GM12878 (cell line): Measurements from ENCODE around the gene TMEM131L. TPM values are rescaled to one million over a fixed set of nuclear protein-coding genes. Genes with fewer than 3 reads are reported as not detected.

Source experiments
- BCL11A ChIP-seq: IDR thresholded peaks from 2 replicates; pipeline ENCODE4 v1.6.1; 2011; ENCODE audit warnings: low read depth, low read length
- BMI1 ChIP-seq: fragments of 450-650 bp; IDR thresholded peaks from 2 replicates; pipeline ENCODE4 v1.6.1; 2016; ENCODE audit warnings: mild to moderate bottlenecking, moderate library complexity, borderline replicate concordance
- ETV6 ChIP-seq, 2 experiments: fragments of 450-650 bp in 1 of 2; IDR thresholded peaks in 1 of 2; conservative IDR thresholded peaks in 1 of 2; 2 replicates each; pipeline ENCODE4 v1.6.1; 2014; ENCODE audit warnings: antibody characterized with exemption in 1 of 2, borderline replicate concordance in 1 of 2, low read depth in 1 of 2, mild to moderate bottlenecking in 1 of 2, moderate library complexity in 1 of 2
- GABPA ChIP-seq: IDR thresholded peaks from 2 replicates; pipeline ENCODE4 v1.6.1; 2014; ENCODE audit warnings: antibody characterized with exemption, low read depth, mild to moderate bottlenecking, inconsistent platforms
- JUND ChIP-seq: IDR thresholded peaks from 2 replicates; pipeline ENCODE4 v1.6.1; 2012; ENCODE audit warnings: low read depth, mild to moderate bottlenecking, low read length, improper control_type of control experiment, moderate library complexity
- KDM1A ChIP-seq: fragments of 200-600 bp; sonication (generic); IDR thresholded peaks from 2 replicates; pipeline ENCODE4 v1.6.1; 2016; ENCODE audit warnings: borderline replicate concordance
- KLF5 ChIP-seq: fragments of 450-650 bp; IDR thresholded peaks from 2 replicates; pipeline ENCODE4 v1.6.1; 2014; ENCODE audit warnings: mild to moderate bottlenecking; ENCODE audit not compliant: partially characterized antibody
- RAD51 ChIP-seq: fragments of 450-650 bp; IDR thresholded peaks from 2 replicates; pipeline ENCODE4 v1.6.1; 2016; ENCODE audit warnings: moderate library complexity, mild to moderate bottlenecking, inconsistent platforms
- SREBF2 ChIP-seq: IDR thresholded peaks from 2 replicates; pipeline ENCODE4 v1.6.1; 2012; ENCODE audit warnings: mild to moderate bottlenecking, low read length
- STAT3 ChIP-seq: IDR thresholded peaks from 2 replicates; pipeline ENCODE4 v1.6.1; 2011; ENCODE audit warnings: low read depth, low read length, improper control_type of control experiment
- SUPT20H ChIP-seq: IDR thresholded peaks from 2 replicates; pipeline ENCODE4 v1.6.1; 2011; ENCODE audit warnings: low read depth, mild to moderate bottlenecking, low read length, moderate library complexity, borderline replicate concordance; ENCODE audit not compliant: control insufficient read depth
- polyA plus RNA-seq, 11 experiments: library from polyadenylated mRNA; depleted of rRNA in 4 of 11; unstranded in 6 of 11; stranded (reverse) in 5 of 11; fragments of >200 nt; fragmentation: Nextera tagmentation in 4 of 11; fragmentation: Illumina TruSeq in 1 of 11; extraction: Ambion mirVana in 4 of 11; extraction: Trizol in 1 of 11; gene quantifications; 1 replicate in 1 of 11; 2 replicates in 10 of 11; pipeline versions ENCODE4 v1.2.1 to v1.2.3, GENCODE V29; 2011 to 2016; ENCODE audit warnings: inconsistent platforms in 2 of 11, missing spikeins in 2 of 11, low read depth in 1 of 11
- total RNA-seq, 4 experiments: library from RNA; depleted of rRNA in 3 of 4; stranded (reverse); fragments of >200 nt in 3 of 4; fragmentation: Illumina TruSeq in 1 of 4; extraction: Trizol in 1 of 4; gene quantifications; 2 replicates each; pipeline versions ENCODE4 v1.2.1 to v1.2.3, GENCODE V29; 2013 to 2021
- TF ChIP-seq, protein P1 (sequence below): IDR thresholded peaks from 2 replicates; pipeline ENCODE4 v1.6.1; 2011; ENCODE audit warnings: mild to moderate bottlenecking, low read depth, low read length, moderate library complexity; ENCODE audit not compliant: insufficient replicate concordance
- TF ChIP-seq, protein P2 (sequence below): fragments of 450-650 bp; formaldehyde crosslinking; IDR thresholded peaks from 2 replicates; pipeline ENCODE4 v1.4.0; 2022; ENCODE audit warnings: mild to moderate bottlenecking, moderate library complexity
- TF ChIP-seq, protein P3 (sequence below): fragments of 450-650 bp; IDR thresholded peaks from 2 replicates; pipeline ENCODE4 v1.6.1; 2017; ENCODE audit warnings: borderline replicate concordance
- TF ChIP-seq, protein P4 (sequence below): IDR thresholded peaks from 2 replicates; pipeline ENCODE4 v1.6.1; 2012; ENCODE audit warnings: low read depth, low read length, improper control_type of control experiment
- TF ChIP-seq, protein P5 (sequence below): fragments of 450-650 bp; formaldehyde crosslinking; IDR thresholded peaks from 2 replicates; pipeline ENCODE4 v1.5.0; 2022; ENCODE audit warnings: mild to moderate bottlenecking, missing genetic modification characterization

The TMEM131L gene
- total and polyA plus RNA-seq, 10 of the 15 experiments (the other 5 are each of a cell fraction or from before 2014, with no cell fraction given), result 8.5 to 101 (median 74.4) TPM

DNA sequence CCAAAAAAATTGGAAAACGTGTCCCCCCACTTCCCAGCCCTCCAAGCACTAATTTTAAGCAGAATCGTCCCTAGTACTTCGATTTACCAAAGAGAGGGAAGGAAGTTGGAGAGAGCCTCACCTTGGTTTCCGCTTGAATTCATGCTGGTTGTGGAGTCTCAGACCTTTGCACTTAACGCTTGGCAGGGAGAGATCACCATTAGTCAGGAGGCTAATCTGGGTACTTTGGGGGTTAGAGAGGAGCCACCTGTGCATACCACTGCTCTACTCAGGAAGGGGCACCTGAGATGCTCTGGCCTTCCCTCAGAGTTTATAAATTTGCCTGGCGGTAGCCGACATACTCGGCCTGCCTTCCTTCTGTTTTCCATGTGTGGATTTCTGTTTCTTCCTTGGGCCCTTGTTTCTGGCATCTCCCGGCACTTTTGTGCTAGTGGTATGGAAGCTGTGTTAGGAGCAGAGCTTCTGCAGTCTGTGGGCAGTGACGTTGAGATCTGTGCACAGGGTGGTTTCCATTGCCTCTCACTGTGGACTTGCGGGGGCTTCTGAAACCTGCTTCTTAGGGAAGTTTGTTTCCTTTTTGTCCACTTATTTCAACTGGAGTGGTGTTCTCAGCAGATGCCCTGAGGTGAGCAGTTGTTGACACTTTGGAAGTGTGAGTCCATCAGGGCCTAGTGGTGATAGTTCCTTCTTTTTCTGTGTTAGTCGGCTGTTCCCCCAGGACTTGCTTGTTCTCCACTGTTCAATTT, 104.2 kb downstream of the TMEM131L start (continued):
- TF ChIP-seq BCL11A (0 out of 2 replicates have a peak, but pooled peaks have one; percentile 55), ETV6 (conservative IDR thresholded peaks at IDR 0.05 in 1 of 2, IDR thresholded peaks at IDR 0.05 in 1 of 2; ENCODE audit: borderline replicate concordance in 1 of 2, low read depth in 1 of 2) (peak in 1 of 2 experiments; percentile 59; a peak in 1 of 4 replicates), RAD51 (no peak), BMI1 (0 out of 2 replicates have a peak, but pooled peaks have one; percentile 27), KDM1A (no peak), STAT3 (no peak), JUND (no peak), GABPA (no peak), SUPT20H (no peak), SREBF2 (no peak), KLF5 (no peak)
- TF ChIP-seq, protein P1, sequence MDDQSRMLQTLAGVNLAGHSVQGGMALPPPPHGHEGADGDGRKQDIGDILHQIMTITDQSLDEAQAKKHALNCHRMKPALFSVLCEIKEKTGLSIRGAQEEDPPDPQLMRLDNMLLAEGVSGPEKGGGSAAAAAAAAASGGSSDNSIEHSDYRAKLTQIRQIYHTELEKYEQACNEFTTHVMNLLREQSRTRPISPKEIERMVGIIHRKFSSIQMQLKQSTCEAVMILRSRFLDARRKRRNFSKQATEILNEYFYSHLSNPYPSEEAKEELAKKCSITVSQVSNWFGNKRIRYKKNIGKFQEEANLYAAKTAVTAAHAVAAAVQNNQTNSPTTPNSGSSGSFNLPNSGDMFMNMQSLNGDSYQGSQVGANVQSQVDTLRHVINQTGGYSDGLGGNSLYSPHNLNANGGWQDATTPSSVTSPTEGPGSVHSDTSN, result no peak
- TF ChIP-seq, protein P2, sequence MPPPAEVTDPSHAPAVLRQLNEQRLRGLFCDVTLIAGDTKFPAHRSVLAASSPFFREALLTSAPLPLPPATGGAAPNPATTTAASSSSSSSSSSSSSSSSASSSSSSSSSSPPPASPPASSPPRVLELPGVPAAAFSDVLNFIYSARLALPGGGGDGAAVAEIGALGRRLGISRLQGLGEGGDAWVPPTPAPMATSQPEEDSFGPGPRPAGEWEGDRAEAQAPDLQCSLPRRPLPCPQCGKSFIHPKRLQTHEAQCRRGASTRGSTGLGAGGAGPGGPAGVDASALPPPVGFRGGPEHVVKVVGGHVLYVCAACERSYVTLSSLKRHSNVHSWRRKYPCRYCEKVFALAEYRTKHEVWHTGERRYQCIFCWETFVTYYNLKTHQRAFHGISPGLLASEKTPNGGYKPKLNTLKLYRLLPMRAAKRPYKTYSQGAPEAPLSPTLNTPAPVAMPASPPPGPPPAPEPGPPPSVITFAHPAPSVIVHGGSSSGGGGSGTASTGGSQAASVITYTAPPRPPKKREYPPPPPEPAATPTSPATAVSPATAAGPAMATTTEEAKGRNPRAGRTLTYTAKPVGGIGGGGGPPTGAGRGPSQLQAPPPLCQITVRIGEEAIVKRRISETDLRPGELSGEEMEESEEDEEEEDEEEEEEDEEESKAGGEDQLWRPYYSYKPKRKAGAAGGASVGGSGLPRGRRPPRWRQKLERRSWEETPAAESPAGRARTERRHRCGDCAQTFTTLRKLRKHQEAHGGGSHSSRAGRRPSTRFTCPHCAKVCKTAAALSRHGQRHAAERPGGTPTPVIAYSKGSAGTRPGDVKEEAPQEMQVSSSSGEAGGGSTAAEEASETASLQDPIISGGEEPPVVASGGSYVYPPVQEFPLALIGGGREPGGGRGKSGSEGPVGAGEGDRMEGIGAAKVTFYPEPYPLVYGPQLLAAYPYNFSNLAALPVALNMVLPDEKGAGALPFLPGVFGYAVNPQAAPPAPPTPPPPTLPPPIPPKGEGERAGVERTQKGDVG (CRISPR knock-in tag), result no peak
- TF ChIP-seq, protein P3, sequence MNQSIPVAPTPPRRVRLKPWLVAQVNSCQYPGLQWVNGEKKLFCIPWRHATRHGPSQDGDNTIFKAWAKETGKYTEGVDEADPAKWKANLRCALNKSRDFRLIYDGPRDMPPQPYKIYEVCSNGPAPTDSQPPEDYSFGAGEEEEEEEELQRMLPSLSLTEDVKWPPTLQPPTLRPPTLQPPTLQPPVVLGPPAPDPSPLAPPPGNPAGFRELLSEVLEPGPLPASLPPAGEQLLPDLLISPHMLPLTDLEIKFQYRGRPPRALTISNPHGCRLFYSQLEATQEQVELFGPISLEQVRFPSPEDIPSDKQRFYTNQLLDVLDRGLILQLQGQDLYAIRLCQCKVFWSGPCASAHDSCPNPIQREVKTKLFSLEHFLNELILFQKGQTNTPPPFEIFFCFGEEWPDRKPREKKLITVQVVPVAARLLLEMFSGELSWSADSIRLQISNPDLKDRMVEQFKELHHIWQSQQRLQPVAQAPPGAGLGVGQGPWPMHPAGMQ, result no peak
- TF ChIP-seq, protein P4, sequence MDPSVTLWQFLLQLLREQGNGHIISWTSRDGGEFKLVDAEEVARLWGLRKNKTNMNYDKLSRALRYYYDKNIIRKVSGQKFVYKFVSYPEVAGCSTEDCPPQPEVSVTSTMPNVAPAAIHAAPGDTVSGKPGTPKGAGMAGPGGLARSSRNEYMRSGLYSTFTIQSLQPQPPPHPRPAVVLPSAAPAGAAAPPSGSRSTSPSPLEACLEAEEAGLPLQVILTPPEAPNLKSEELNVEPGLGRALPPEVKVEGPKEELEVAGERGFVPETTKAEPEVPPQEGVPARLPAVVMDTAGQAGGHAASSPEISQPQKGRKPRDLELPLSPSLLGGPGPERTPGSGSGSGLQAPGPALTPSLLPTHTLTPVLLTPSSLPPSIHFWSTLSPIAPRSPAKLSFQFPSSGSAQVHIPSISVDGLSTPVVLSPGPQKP, result no peak
- TF ChIP-seq, protein P5, sequence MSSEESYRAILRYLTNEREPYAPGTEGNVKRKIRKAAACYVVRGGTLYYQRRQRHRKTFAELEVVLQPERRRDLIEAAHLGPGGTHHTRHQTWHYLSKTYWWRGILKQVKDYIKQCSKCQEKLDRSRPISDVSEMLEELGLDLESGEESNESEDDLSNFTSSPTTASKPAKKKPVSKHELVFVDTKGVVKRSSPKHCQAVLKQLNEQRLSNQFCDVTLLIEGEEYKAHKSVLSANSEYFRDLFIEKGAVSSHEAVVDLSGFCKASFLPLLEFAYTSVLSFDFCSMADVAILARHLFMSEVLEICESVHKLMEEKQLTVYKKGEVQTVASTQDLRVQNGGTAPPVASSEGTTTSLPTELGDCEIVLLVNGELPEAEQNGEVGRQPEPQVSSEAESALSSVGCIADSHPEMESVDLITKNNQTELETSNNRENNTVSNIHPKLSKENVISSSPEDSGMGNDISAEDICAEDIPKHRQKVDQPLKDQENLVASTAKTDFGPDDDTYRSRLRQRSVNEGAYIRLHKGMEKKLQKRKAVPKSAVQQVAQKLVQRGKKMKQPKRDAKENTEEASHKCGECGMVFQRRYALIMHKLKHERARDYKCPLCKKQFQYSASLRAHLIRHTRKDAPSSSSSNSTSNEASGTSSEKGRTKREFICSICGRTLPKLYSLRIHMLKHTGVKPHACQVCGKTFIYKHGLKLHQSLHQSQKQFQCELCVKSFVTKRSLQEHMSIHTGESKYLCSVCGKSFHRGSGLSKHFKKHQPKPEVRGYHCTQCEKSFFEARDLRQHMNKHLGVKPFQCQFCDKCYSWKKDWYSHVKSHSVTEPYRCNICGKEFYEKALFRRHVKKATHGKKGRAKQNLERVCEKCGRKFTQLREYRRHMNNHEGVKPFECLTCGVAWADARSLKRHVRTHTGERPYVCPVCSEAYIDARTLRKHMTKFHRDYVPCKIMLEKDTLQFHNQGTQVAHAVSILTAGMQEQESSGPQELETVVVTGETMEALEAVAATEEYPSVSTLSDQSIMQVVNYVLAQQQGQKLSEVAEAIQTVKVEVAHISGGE (CRISPR knock-in tag), result no peak
